ENCODE measurements around the gene SUMF1. TPM values are rescaled to one million over a fixed set of nuclear protein-coding genes. Genes with fewer than 3 reads are reported as not detected.

SUMF1 gene
- total RNA-seq, 4 donors from 2014 or later = 28.7 to 49.0 (median 41.6) TPM

- TF ChIP-seq CTCF (IDR thresholded peaks at IDR 0.05) = no peak
- no peak for TF ChIP-seq EP300 (IDR thresholded peaks at IDR 0.05)
- no peak for TF ChIP-seq POLR2A (IDR thresholded peaks at IDR 0.05; ENCODE audit: low read depth)
- no peak for TF ChIP-seq POLR2AphosphoS5 (IDR thresholded peaks at IDR 0.05)
- WGBS = 85% methylated on average over 5 of the region's 6 CpGs
- intact Hi-C loops (cut with DNase I) = no loop called here
- Histone ChIP-seq H3K36me3 (peaks cover 0 to 6% (median 1%) of the 10 kb centered on the region in 4 donors), H3K4me3 (no peak overlapping the region), H3K4me1 (peaks cover 6 to 17% (median 13%) of the 10 kb centered on the region in 4 donors), H3K9me3 (no peaks in the 10 kb centered on the region), H3K27ac (replicated peaks in 1 of 4) (no peak overlapping the region), H3K27me3 (no peaks in the 10 kb centered on the region)
- DNase-seq (ENCODE audit: extremely low spot score) = no peak
Observed at GRCh38 chr3:4429648-4430350, 37.3 kb downstream of the SUMF1 start.

GRCh38 chr3:4426782-4427344 lies 40.2 kb downstream of the SUMF1 start:
- no peaks in the 10 kb centered on the region for H3K9me3 ChIP-seq
- 24% methylated on average over 4 of the region's 4 CpGs for WGBS
- no peak for DNase-seq (ENCODE audit: extremely low spot score)
- intact Hi-C loops (cut with DNase I) = no loop called here
- no peaks in the 10 kb centered on the region for H3K27me3 ChIP-seq
- no peak overlapping the region for H3K4me3 ChIP-seq
- TF ChIP-seq POLR2AphosphoS5 (IDR thresholded peaks at IDR 0.05) (no peak), CTCF (IDR thresholded peaks at IDR 0.05) (no peak), POLR2A (IDR thresholded peaks at IDR 0.05; ENCODE audit: low read depth) (no peak), EP300 (IDR thresholded peaks at IDR 0.05) (no peak)
- no peak overlapping the region for H3K27ac ChIP-seq (replicated peaks in 1 of 4)
- peaks cover 6 to 17% (median 13%) of the 10 kb centered on the region in 4 donors for H3K4me1 ChIP-seq
- no peaks in the 10 kb centered on the region for H3K36me3 ChIP-seq

GRCh38 chr3:4426261-4426781 lies 40.7 kb downstream of the SUMF1 start:
- no peak overlapping the region for H3K27ac ChIP-seq (replicated peaks in 1 of 4)
- no peak overlapping the region for H3K4me3 ChIP-seq
- DNase-seq (ENCODE audit: extremely low spot score) = no peak
- peaks cover 6 to 17% (median 13%) of the 10 kb centered on the region in 4 donors for H3K4me1 ChIP-seq
- no peaks in the 10 kb centered on the region for H3K27me3 ChIP-seq
- H3K36me3 ChIP-seq = no peaks in the 10 kb centered on the region
- no peaks in the 10 kb centered on the region for H3K9me3 ChIP-seq
- WGBS = 73% methylated on average over 3 of the region's 3 CpGs
- intact Hi-C loops (cut with DNase I) = no loop called here
- TF ChIP-seq CTCF (IDR thresholded peaks at IDR 0.05) = no peak
- TF ChIP-seq POLR2AphosphoS5 (IDR thresholded peaks at IDR 0.05) = no peak
- TF ChIP-seq EP300 (IDR thresholded peaks at IDR 0.05) = no peak
- TF ChIP-seq POLR2A (IDR thresholded peaks at IDR 0.05; ENCODE audit: low read depth) = no peak

GRCh38 chr3:4425707-4426106 lies 41.4 kb downstream of the SUMF1 start:
- H3K4me3 ChIP-seq = no peak overlapping the region
- no peak for DNase-seq (ENCODE audit: extremely low spot score)
- no peaks in the 10 kb centered on the region for H3K27me3 ChIP-seq
- H3K36me3 ChIP-seq = no peaks in the 10 kb centered on the region
- no peak for TF ChIP-seq CTCF (IDR thresholded peaks at IDR 0.05)
- TF ChIP-seq EP300 (IDR thresholded peaks at IDR 0.05) = no peak
- TF ChIP-seq POLR2A (IDR thresholded peaks at IDR 0.05; ENCODE audit: low read depth) = no peak
- TF ChIP-seq POLR2AphosphoS5 (IDR thresholded peaks at IDR 0.05) = no peak
- no peaks in the 10 kb centered on the region for H3K9me3 ChIP-seq
- H3K4me1 ChIP-seq = peaks cover 6 to 17% (median 13%) of the 10 kb centered on the region in 4 donors
- 81% methylated on average over 4 of the region's 4 CpGs for WGBS
- intact Hi-C loops (cut with DNase I) = no loop called here
- H3K27ac ChIP-seq (replicated peaks in 1 of 4) = no peak overlapping the region

Data from esophagus muscularis mucosa (tissue), 4 donors.